K562 (cell line): ENCODE results near the gene CDC14A. TPM values are rescaled to one million over a fixed set of nuclear protein-coding genes. Genes with fewer than 3 reads are reported as not detected.

Experiments
- MGA ChIP-seq: fragments of 450-650 bp; IDR thresholded peaks from 2 replicates; pipeline ENCODE4 v1.6.1; 2016; ENCODE audit warnings: mild to moderate bottlenecking, moderate library complexity
- ZSCAN32 ChIP-seq: fragments of 450-650 bp; formaldehyde crosslinking; IDR thresholded peaks from 2 replicates; pipeline ENCODE4 v1.4.0; 2020; ENCODE audit warnings: mild to moderate bottlenecking, moderate library complexity
- polyA plus RNA-seq, 8 experiments: library from polyadenylated mRNA; depleted of rRNA in 4 of 8; stranded (reverse) in 5 of 8; unstranded in 3 of 8; fragments of >200 nt; fragmentation: Nextera tagmentation in 2 of 8; fragmentation: Illumina TruSeq in 1 of 8; extraction: Ambion mirVana in 2 of 8; extraction: Trizol in 1 of 8; gene quantifications; 2 replicates each; pipeline versions ENCODE4 v1.2.1 to v1.2.3, GENCODE V29; 2011 to 2014; ENCODE audit warnings: inconsistent platforms in 1 of 8, missing spikeins in 1 of 8
- total RNA-seq, 7 experiments: library from RNA; depleted of rRNA in 6 of 7; stranded (reverse); fragments of >200 nt in 6 of 7; fragmentation: Illumina TruSeq in 2 of 7; extraction: Trizol in 2 of 7; gene quantifications; 2 replicates each; pipeline versions ENCODE4 v1.2.1 to v1.2.3, GENCODE V29; 2011 to 2021; ENCODE audit warnings: low replicate concordance in 1 of 7

Gene CDC14A
- total and polyA plus RNA-seq, 9 of the 15 experiments (the other 6 are each of a cell fraction or from before 2014, with no cell fraction given): 17.0 to 74.3 (median 33.4) TPM

DNA sequence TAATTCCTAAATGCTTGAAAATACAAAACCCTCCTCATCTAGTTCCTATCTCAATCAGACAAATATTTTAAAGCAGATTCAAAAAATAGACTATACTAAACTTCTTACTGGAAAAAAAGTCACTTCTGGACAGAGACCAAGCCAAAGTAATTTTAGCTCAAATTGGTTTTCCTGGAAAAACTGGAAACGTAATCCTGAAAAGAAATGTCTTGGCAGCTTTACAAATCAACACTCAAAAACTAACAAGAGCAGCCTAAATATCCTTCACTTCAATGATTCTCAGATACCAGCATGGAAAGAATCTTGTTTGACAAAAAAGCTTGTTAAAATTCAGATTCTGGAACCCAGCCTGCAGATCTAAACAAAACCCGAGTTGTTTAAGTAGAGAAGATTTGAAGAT, 176.6 kb downstream of the CDC14A start (continued):
- TF ChIP-seq MGA (no peak), ZSCAN32 (no peak)
- TF ChIP-seq, all 486 proteins: peak for 0
